ENCODE data around the gene ZMYND11.

ZMYND11 gene

DNA sequence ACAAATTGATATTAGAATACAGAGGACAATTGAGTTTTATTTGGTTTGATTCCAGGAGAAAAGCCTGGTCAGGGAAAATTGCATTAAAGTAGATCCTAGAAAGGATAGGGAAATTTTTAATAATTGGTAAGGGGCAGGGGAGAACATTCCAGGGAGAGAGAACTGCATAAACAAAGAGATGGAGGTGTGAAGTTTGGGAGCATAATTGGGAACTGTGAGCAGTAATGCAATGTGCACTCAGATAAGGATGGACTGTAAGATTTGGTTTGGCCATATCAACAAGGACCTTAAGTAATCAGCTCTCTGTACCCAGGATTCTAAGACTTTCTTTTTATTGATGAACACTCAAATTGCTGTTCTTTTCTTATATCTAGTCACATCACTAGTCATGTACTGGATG is 41.4 kb downstream of the ZMYND11 start:
- Histone ChIP-seq H3K4me1 (ENCODE audit: control insufficient read depth, low read length) (no peaks in the 10 kb centered on the region), H3K9me2 (replicated peaks; ENCODE audit: control insufficient read depth, low read length) (no peaks in the 10 kb centered on the region), H3F3A (ENCODE audit: control insufficient read depth, insufficient read depth) (no peaks in the 10 kb centered on the region), H3K4me3 (ENCODE audit: low read length) (no peak overlapping the region), H3K9me3 (ENCODE audit: control insufficient read depth, insufficient read depth, low read length) (no peaks in the 10 kb centered on the region), H4K20me1 (ENCODE audit: control insufficient read depth, insufficient read depth, low read depth, low read length) (no peaks in the 10 kb centered on the region), H3K79me2 (ENCODE audit: control insufficient read depth, low read length) (no peaks in the 10 kb centered on the region), H3K36me3 (ENCODE audit: control insufficient read depth, low read length) (no peaks in the 10 kb centered on the region), H3K27me3 (ENCODE audit: control insufficient read depth, low read length) (peaks cover 29% of the 10 kb centered on the region), H3K4me2 (ENCODE audit: low read length) (no peak overlapping the region), H3K27ac (ENCODE audit: low read depth, low read length) (no peak overlapping the region)
- TF ChIP-seq, protein P1, sequence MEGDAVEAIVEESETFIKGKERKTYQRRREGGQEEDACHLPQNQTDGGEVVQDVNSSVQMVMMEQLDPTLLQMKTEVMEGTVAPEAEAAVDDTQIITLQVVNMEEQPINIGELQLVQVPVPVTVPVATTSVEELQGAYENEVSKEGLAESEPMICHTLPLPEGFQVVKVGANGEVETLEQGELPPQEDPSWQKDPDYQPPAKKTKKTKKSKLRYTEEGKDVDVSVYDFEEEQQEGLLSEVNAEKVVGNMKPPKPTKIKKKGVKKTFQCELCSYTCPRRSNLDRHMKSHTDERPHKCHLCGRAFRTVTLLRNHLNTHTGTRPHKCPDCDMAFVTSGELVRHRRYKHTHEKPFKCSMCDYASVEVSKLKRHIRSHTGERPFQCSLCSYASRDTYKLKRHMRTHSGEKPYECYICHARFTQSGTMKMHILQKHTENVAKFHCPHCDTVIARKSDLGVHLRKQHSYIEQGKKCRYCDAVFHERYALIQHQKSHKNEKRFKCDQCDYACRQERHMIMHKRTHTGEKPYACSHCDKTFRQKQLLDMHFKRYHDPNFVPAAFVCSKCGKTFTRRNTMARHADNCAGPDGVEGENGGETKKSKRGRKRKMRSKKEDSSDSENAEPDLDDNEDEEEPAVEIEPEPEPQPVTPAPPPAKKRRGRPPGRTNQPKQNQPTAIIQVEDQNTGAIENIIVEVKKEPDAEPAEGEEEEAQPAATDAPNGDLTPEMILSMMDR (IDR thresholded peaks at IDR 0.05; ENCODE audit: low read depth, low read length, poor library complexity, severe bottlenecking): no peak
- no peak for TF ChIP-seq EZH2phosphoT487 (IDR thresholded peaks at IDR 0.05; ENCODE audit: borderline replicate concordance, low read length)

DNA sequence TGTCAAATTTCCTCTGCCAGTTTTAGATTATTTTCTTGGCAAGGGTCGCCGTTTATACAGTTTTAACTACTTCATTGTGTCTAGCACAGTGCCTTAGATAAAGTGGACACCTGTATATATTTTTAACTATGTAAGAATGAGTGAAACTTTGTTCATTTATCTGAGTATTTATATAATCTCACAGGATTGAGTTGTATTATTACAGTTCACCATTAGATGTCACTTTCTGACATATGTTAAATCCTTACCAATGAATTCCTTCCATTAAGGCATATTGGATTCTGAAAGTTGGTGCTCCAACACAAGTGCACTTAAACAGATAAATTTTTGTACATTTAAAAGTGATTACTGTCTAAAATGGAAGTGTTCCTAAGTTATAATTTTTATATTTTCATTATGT is 43.0 kb downstream of the ZMYND11 start:
- Histone ChIP-seq H4K20me1 (ENCODE audit: control insufficient read depth, insufficient read depth, low read depth, low read length) (no peaks in the 10 kb centered on the region), H3K27ac (ENCODE audit: low read depth, low read length) (no peak overlapping the region), H3K9me3 (ENCODE audit: control insufficient read depth, insufficient read depth, low read length) (no peaks in the 10 kb centered on the region), H3K4me1 (ENCODE audit: control insufficient read depth, low read length) (peaks cover 9% of the 10 kb centered on the region), H3K9me2 (replicated peaks; ENCODE audit: control insufficient read depth, low read length) (no peaks in the 10 kb centered on the region), H3K79me2 (ENCODE audit: control insufficient read depth, low read length) (no peaks in the 10 kb centered on the region), H3K4me2 (ENCODE audit: low read length) (no peak overlapping the region), H3K4me3 (ENCODE audit: low read length) (no peak overlapping the region), H3F3A (ENCODE audit: control insufficient read depth, insufficient read depth) (no peaks in the 10 kb centered on the region), H3K27me3 (ENCODE audit: control insufficient read depth, low read length) (peaks cover 21% of the 10 kb centered on the region), H3K36me3 (ENCODE audit: control insufficient read depth, low read length) (no peaks in the 10 kb centered on the region)
- no peak for TF ChIP-seq EZH2phosphoT487 (IDR thresholded peaks at IDR 0.05; ENCODE audit: borderline replicate concordance, low read length)
- TF ChIP-seq, protein P1 (IDR thresholded peaks at IDR 0.05; ENCODE audit: low read depth, low read length, poor library complexity, severe bottlenecking): peak; percentile 50

DNA sequence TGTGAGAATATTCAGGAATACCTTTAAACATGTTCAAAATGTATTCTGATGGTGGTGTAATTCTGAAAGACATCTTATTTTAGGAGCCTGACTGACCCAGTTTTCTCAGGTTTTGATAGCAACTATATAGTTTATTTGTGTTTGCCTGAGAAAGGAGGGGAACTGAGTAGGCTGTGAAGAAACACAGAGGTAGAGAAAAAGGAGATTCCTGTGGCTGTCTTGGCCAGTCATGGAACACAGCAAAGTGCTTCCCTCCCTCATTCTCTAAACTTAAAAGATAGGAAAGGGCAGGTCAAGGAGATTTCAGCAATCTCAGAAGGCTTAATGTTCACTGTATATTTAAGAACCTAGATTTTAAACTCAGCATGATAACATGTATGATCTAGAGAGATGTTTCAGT is 43.5 kb downstream of the ZMYND11 start:
- Histone ChIP-seq H3K9me2 (replicated peaks; ENCODE audit: control insufficient read depth, low read length) (no peaks in the 10 kb centered on the region), H4K20me1 (ENCODE audit: control insufficient read depth, insufficient read depth, low read depth, low read length) (no peaks in the 10 kb centered on the region), H3K27me3 (ENCODE audit: control insufficient read depth, low read length) (peaks cover 21% of the 10 kb centered on the region), H3K4me2 (ENCODE audit: low read length) (no peak overlapping the region), H3K9me3 (ENCODE audit: control insufficient read depth, insufficient read depth, low read length) (no peaks in the 10 kb centered on the region), H3F3A (ENCODE audit: control insufficient read depth, insufficient read depth) (no peaks in the 10 kb centered on the region), H3K4me3 (ENCODE audit: low read length) (no peak overlapping the region), H3K4me1 (ENCODE audit: control insufficient read depth, low read length) (peaks cover 9% of the 10 kb centered on the region), H3K27ac (ENCODE audit: low read depth, low read length) (no peak overlapping the region), H3K36me3 (ENCODE audit: control insufficient read depth, low read length) (no peaks in the 10 kb centered on the region), H3K79me2 (ENCODE audit: control insufficient read depth, low read length) (no peaks in the 10 kb centered on the region)
- TF ChIP-seq, protein P1 (IDR thresholded peaks at IDR 0.05; ENCODE audit: low read depth, low read length, poor library complexity, severe bottlenecking): no peak
- no peak for TF ChIP-seq EZH2phosphoT487 (IDR thresholded peaks at IDR 0.05; ENCODE audit: borderline replicate concordance, low read length)
